T-helper 1 cell treated with Interleukin-12 subunit alpha and Interleukin-12 subunit beta and Interleukin-4 antibody, amounts not matched to agents 30 ng/mL and 1 ng/mL, for 36 hours (primary cell): ENCODE results near the gene RLN1. TPM values are rescaled to one million over a fixed set of nuclear protein-coding genes. Genes with fewer than 3 reads are reported as not detected.
"Not testable (repeated sequence)": the region's sequence is repeated elsewhere in the genome, so short reads cannot be mapped to it uniquely, and the experiment has no call there.

Source experiments
- intact Hi-C: fragments of 100-400 bp; cut with micrococcal nuclease; formaldehyde crosslinking; loops from one replicate; pipeline ENCODE4 v1.15.1; 2024
- total RNA-seq: library from RNA; stranded (reverse); gene quantifications from 2 replicates; pipeline ENCODE4 v1.2.3, GENCODE V29; 2022

RLN1 gene
- total RNA-seq, 1 donor from 2014 or later = 1.9 TPM

- intact Hi-C loops = no loop called here
These were observed 12.7 kb downstream of the RLN1 start for GRCh38 chr9:5326893-5327548.

GRCh38 chr9:5326187-5326586 lies 13.5 kb downstream of the RLN1 start:
- intact Hi-C loops = no loop called here

- intact Hi-C loops = not testable (repeated sequence)
These were observed 18.1 kb downstream of the RLN1 start for GRCh38 chr9:5321601-5322000.

- intact Hi-C loops = no loop called here
These were observed 18.6 kb downstream of the RLN1 start for GRCh38 chr9:5321058-5321457.

- intact Hi-C loops = not testable (repeated sequence)
These were observed 23.3 kb downstream of the RLN1 start for GRCh38 chr9:5316406-5316805.

GRCh38 chr9:5315187-5315923 lies 24.3 kb downstream of the RLN1 start:
- intact Hi-C loops = no loop called here

- intact Hi-C loops = no loop called here
These were observed 28.8 kb downstream of the RLN1 start for GRCh38 chr9:5310851-5311250.

- intact Hi-C loops = loop anchor here (2.0 kb wide), 1 partner anchor 31 kb away; no protein-coding TSS in a partner anchor
These were observed 33.9 kb downstream of the RLN1 start for GRCh38 chr9:5305741-5306140.

GRCh38 chr9:5303840-5304795 lies 35.6 kb downstream of the RLN1 start, which contains the start of gene RLN2:
Gene RLN2 (minus strand): TSS chr9:5304716. CDS start chr9:5304580, 136 bp downstream.
- intact Hi-C loops = loop anchor here (2.0 kb wide), 1 partner anchor 33 kb away; no protein-coding TSS in a partner anchor

GRCh38 chr9:5301544-5301943 lies 38.1 kb downstream of the RLN1 start:
- intact Hi-C loops = loop anchor here (2.0 kb wide), 1 partner anchor 135 kb away; the partner anchor contains the start of gene PLGRKT

GRCh38 chr9:5292141-5292540 lies 47.5 kb downstream of the RLN1 start:
- intact Hi-C loops = no loop called here

- intact Hi-C loops = no loop called here
These were observed 51.1 kb downstream of the RLN1 start for GRCh38 chr9:5288591-5288990.

GRCh38 chr9:5286262-5286661 lies 53.4 kb downstream of the RLN1 start:
- intact Hi-C loops = no loop called here

Other genes with a start within 250 kb of the RLN1 start
- not detected in 2 replicates for gene INSL6, start 154.2 kb downstream of the RLN1 start, total RNA-seq
- gene INSL4, start 108.5 kb downstream of the RLN1 start, total RNA-seq = not detected in 2 replicates
- gene RLN2, start 35.2 kb downstream of the RLN1 start, total RNA-seq = 1.3 and 2.4 TPM in 2 replicates
- 39.3 and 41.4 TPM in 2 replicates for gene PLGRKT, start 98.0 kb upstream of the RLN1 start, total RNA-seq
- gene CD274, start 110.7 kb upstream of the RLN1 start, total RNA-seq = 42.1 and 42.6 TPM in 2 replicates
- 10.5 and 11.4 TPM in 2 replicates for gene PDCD1LG2, start 170.7 kb upstream of the RLN1 start, total RNA-seq